Ascending aorta (tissue), 2 donors: Measurements from ENCODE around the gene QSER1. TPM values are rescaled to one million over a fixed set of nuclear protein-coding genes. Genes with fewer than 3 reads are reported as not detected.

Experiments used
- DNase-seq, 2 donors: peaks; one replicate each; pipeline ENCODE4 v3.0.0-alpha.2; 2019; ENCODE audit warnings: low spot score in 2 of 2
- H3K27ac ChIP-seq, 2 donors: fragments of 200-600 bp; sonication (generic); one replicate each; pipeline ENCODE4 v1.5.1; 2016 to 2017; ENCODE audit warnings: mild to moderate bottlenecking in 1 of 2
- H3K27me3 ChIP-seq: fragments of 200-600 bp; sonication (generic); one replicate; pipeline ENCODE4 v1.5.1; 2017
- H3K36me3 ChIP-seq, 2 donors: fragments of 200-600 bp; sonication (generic); one replicate each; pipeline ENCODE4 v1.5.1; 2016
- H3K4me1 ChIP-seq, 2 donors: fragments of 200-600 bp; sonication (generic); one replicate each; pipeline ENCODE4 v1.5.1; 2016 to 2017; ENCODE audit warnings: mild to moderate bottlenecking in 1 of 2
- H3K4me3 ChIP-seq, 2 donors: fragments of 200-600 bp; sonication (generic); one replicate each; pipeline ENCODE4 v1.5.1; 2016 to 2017; ENCODE audit warnings: mild to moderate bottlenecking in 1 of 2
- H3K9me3 ChIP-seq, 2 donors: fragments of 200-600 bp; sonication (generic); one replicate each; pipeline ENCODE4 v1.5.1; 2016
- CTCF ChIP-seq, 3 experiments: fragments of 200-600 bp in 2 of 3; fragments of 450-650 bp in 1 of 3; sonication (generic) in 2 of 3; IDR thresholded peaks; one replicate each; pipeline ENCODE4 v1.5.1; 2016 to 2019; ENCODE audit warnings: antibody characterized with exemption in 3 of 3, mild to moderate bottlenecking in 1 of 3, moderate library complexity in 1 of 3
- intact Hi-C: fragments of 100-400 bp; cut with DNase I; formaldehyde crosslinking; loops from one replicate; pipeline ENCODE4 v1.15.1; 2023
- total RNA-seq: library from RNA; depleted of rRNA; stranded (reverse); fragments of >200 nt; gene quantifications from one replicate; pipeline ENCODE4 v1.1.0, GENCODE V29; 2016

Gene QSER1
- total RNA-seq, 1 donor from 2014 or later, result 8.2 TPM

DNA sequence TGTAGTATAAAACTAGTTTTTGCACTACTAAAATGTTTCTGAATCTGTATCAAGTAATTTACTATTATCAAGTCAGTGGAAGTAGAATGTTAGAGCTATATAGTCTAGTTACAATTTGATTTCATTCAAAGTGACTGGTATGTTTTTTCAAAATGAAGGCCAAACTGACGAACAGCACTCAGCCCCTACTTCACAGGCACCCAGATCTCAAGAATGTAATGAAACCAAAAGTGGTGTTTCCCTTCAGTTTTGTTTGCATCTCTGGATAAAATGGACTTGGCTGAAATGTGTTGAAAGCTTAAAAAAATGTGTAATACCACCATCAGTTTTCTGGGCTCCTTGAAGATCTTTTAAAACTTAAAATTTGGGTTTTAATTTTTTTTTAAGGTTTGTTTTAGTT lies 46.4 kb downstream of the QSER1 start:
- Histone ChIP-seq H3K9me3 (no peaks in the 10 kb centered on the region), H3K27ac (no peak overlapping the region), H3K27me3 (no peaks in the 10 kb centered on the region), H3K4me3 (no peak overlapping the region), H3K4me1 (peaks cover 0 to 5% of the 10 kb centered on the region in 2 donors), H3K36me3 (peaks cover 2 to 20% of the 10 kb centered on the region in 2 donors)
- no peak for TF ChIP-seq CTCF (IDR thresholded peaks at IDR 0.05)
- intact Hi-C loops, result no loop called here
- DNase-seq, result no peak

- Histone ChIP-seq H3K27me3 (no peaks in the 10 kb centered on the region), H3K4me3 (no peak overlapping the region), H3K27ac (no peak overlapping the region), H3K36me3 (peaks cover 0 to 14% of the 10 kb centered on the region in 2 donors), H3K9me3 (no peaks in the 10 kb centered on the region), H3K4me1 (peaks cover 0 to 5% of the 10 kb centered on the region in 2 donors)
- TF ChIP-seq CTCF (IDR thresholded peaks at IDR 0.05), result no peak
- intact Hi-C loops, result loop anchor here (1.0 kb wide), 1 partner anchor 15 kb away; no protein-coding TSS in a partner anchor
- DNase-seq, result no peak
These were observed 47.3 kb downstream of the QSER1 start for GRCh38 chr11:32939866-32940265.

GRCh38 chr11:32940865-32941264 lies 48.3 kb downstream of the QSER1 start:
- H3K36me3 ChIP-seq, result peaks cover 0 to 9% of the 10 kb centered on the region in 2 donors
- no peak overlapping the region for H3K27ac ChIP-seq
- peaks cover 0 to 5% of the 10 kb centered on the region in 2 donors for H3K4me1 ChIP-seq
- TF ChIP-seq CTCF (IDR thresholded peaks at IDR 0.05), result no peak
- H3K27me3 ChIP-seq, result no peaks in the 10 kb centered on the region
- no peak for DNase-seq
- no peak overlapping the region for H3K4me3 ChIP-seq
- H3K9me3 ChIP-seq, result no peaks in the 10 kb centered on the region
- intact Hi-C loops, result loop anchor here (1.0 kb wide), 1 partner anchor 16 kb away; no protein-coding TSS in a partner anchor

GRCh38 chr11:32947978-32948377 lies 55.4 kb downstream of the QSER1 start:
- no peak for TF ChIP-seq CTCF (IDR thresholded peaks at IDR 0.05)
- H3K4me1 ChIP-seq, result no peaks in the 10 kb centered on the region
- intact Hi-C loops, result no loop called here
- no peaks in the 10 kb centered on the region for H3K36me3 ChIP-seq
- no peaks in the 10 kb centered on the region for H3K9me3 ChIP-seq
- H3K27ac ChIP-seq, result no peak overlapping the region
- DNase-seq, result no peak
- H3K27me3 ChIP-seq, result no peaks in the 10 kb centered on the region
- no peak overlapping the region for H3K4me3 ChIP-seq

DNA sequence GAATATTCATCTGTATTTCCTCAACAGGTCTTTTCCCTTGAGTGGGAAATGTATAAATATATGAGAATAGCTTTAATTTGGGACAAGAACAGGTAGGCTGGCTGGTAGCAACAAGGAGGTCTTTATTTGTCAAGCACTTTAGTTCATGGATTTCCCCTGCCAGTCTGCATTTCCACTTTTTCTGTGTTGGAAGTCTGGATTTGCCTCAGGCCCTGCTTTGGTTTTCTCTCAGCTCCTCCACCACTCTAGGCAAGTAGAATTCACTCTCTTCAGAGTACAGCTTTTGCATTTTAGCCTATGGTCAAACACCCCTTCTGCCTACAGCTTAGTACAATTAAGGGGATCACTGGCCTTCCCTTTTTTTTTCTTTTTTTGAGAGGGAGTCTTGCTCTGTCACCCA lies 57.1 kb downstream of the QSER1 start:
- intact Hi-C loops, result no loop called here
- H3K4me3 ChIP-seq, result no peak overlapping the region
- no peaks in the 10 kb centered on the region for H3K9me3 ChIP-seq
- DNase-seq, result no peak
- H3K4me1 ChIP-seq, result no peaks in the 10 kb centered on the region
- no peaks in the 10 kb centered on the region for H3K27me3 ChIP-seq
- H3K27ac ChIP-seq, result no peak overlapping the region
- TF ChIP-seq CTCF (IDR thresholded peaks at IDR 0.05), result no peak
- peaks cover 0 to 3% of the 10 kb centered on the region in 2 donors for H3K36me3 ChIP-seq

DNA sequence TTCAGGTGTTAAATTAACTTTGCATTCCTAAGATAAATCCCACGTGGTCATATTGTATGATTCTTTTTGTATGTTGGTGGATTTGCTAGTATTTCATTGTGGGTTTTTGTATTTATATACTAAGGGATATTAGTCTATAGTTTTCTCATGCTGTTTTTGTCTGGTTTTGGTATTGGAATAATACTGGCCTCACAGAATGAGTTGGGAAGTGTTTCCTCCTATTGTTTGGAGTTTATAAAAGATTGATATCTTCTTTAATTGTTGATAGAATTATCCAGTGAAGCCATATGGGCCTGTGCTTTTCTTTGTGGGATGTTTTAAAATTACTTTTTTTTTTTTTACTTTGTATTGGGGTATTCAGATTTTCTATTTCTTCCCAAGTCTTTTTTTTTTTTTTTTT lies 59.8 kb downstream of the QSER1 start:
- no peak for DNase-seq
- Histone ChIP-seq H3K4me3 (no peak overlapping the region), H3K9me3 (no peaks in the 10 kb centered on the region), H3K36me3 (peaks cover 3 to 18% of the 10 kb centered on the region in 2 donors), H3K27ac (no peak overlapping the region), H3K27me3 (no peaks in the 10 kb centered on the region), H3K4me1 (no peaks in the 10 kb centered on the region)
- intact Hi-C loops, result no loop called here
- no peak for TF ChIP-seq CTCF (IDR thresholded peaks at IDR 0.05)
